HepG2 (cell line): ENCODE data around the gene GADD45GIP1. TPM values are rescaled to one million over a fixed set of nuclear protein-coding genes. Genes with fewer than 3 reads are reported as not detected.

Experiments
- ATF4 ChIP-seq, 2 experiments: fragments of 450-650 bp in 1 of 2; sonication (generic) in 1 of 2; formaldehyde crosslinking; IDR thresholded peaks; 2 replicates each; pipeline versions ENCODE4 v1.5.0 to v1.8.0; 2020 to 2022; ENCODE audit warnings: mild to moderate bottlenecking in 1 of 2, missing genetic modification reagents in 1 of 2
- ATRX ChIP-seq: sonication (generic); formaldehyde crosslinking; IDR thresholded peaks from 2 replicates; pipeline ENCODE4 v1.4.0; 2020; ENCODE audit warnings: missing genetic modification reagents, borderline replicate concordance
- DMAP1 ChIP-seq: IDR thresholded peaks from 2 replicates; pipeline ENCODE4 v1.6.1; 2016
- GRHL1 ChIP-seq: sonication (generic); formaldehyde crosslinking; conservative IDR thresholded peaks from 2 replicates; pipeline ENCODE4 v1.8.0; 2022; ENCODE audit warnings: missing genetic modification reagents
- GZF1 ChIP-seq: sonication (generic); formaldehyde crosslinking; IDR thresholded peaks from 2 replicates; pipeline ENCODE4 v1.5.1; 2020; ENCODE audit warnings: mild to moderate bottlenecking, missing genetic modification reagents
- NCOA2 ChIP-seq: sonication (generic); formaldehyde crosslinking; IDR thresholded peaks from 2 replicates; pipeline ENCODE4 v1.8.0; 2022; ENCODE audit warnings: inconsistent platforms
- NFKBIZ ChIP-seq: IDR thresholded peaks from 2 replicates; pipeline ENCODE4 v1.6.1; 2018; ENCODE audit warnings: missing genetic modification reagents, missing compliant biosample characterization
- RNF219 ChIP-seq: sonication (generic); formaldehyde crosslinking; IDR thresholded peaks from 2 replicates; pipeline ENCODE4 v1.5.0; 2020; ENCODE audit warnings: mild to moderate bottlenecking, missing genetic modification reagents
- SETDB1 ChIP-seq: sonication (generic); formaldehyde crosslinking; IDR thresholded peaks from 2 replicates; pipeline ENCODE4 v1.5.1; 2020; ENCODE audit warnings: missing genetic modification reagents, mild to moderate bottlenecking, borderline replicate concordance
- SIX1 ChIP-seq: sonication (generic); formaldehyde crosslinking; IDR thresholded peaks from 2 replicates; pipeline ENCODE4 v1.4.0; 2020; ENCODE audit warnings: missing genetic modification reagents, borderline replicate concordance
- SKI ChIP-seq: fragments of 450-650 bp; IDR thresholded peaks from one replicate; pipeline ENCODE4 v1.6.1; 2018; ENCODE audit warnings: mild to moderate bottlenecking; ENCODE audit not compliant: partially characterized antibody
- SMAD9 ChIP-seq: sonication (generic); formaldehyde crosslinking; IDR thresholded peaks from 2 replicates; pipeline ENCODE4 v1.5.1; 2020; ENCODE audit warnings: mild to moderate bottlenecking, missing genetic modification reagents
- SOX6 ChIP-seq, 2 experiments: fragments of 450-650 bp in 1 of 2; sonication (generic) in 1 of 2; formaldehyde crosslinking in 1 of 2; IDR thresholded peaks; 2 replicates each; pipeline versions ENCODE4 v1.4.0 to v1.6.1; 2017 to 2020; ENCODE audit warnings: antibody characterized with exemption in 1 of 2, mild to moderate bottlenecking in 1 of 2, missing genetic modification reagents in 1 of 2
- TOPORS ChIP-seq: sonication (generic); formaldehyde crosslinking; IDR thresholded peaks from 2 replicates; pipeline ENCODE4 v1.8.0; 2023; ENCODE audit warnings: mild to moderate bottlenecking, missing genetic modification reagents
- ZNF142 ChIP-seq: sonication (generic); formaldehyde crosslinking; IDR thresholded peaks from 2 replicates; pipeline ENCODE4 v1.4.0; 2020; ENCODE audit warnings: missing genetic modification reagents
- ZNF496 ChIP-seq: sonication (generic); formaldehyde crosslinking; IDR thresholded peaks from 2 replicates; pipeline ENCODE4 v1.8.1; 2023; ENCODE audit warnings: mild to moderate bottlenecking, moderate library complexity, missing genetic modification reagents; ENCODE audit not compliant: insufficient replicate concordance
- ZNF670 ChIP-seq: sonication (generic); formaldehyde crosslinking; IDR thresholded peaks from 2 replicates; pipeline ENCODE4 v1.8.0; 2022; ENCODE audit warnings: mild to moderate bottlenecking, missing genetic modification reagents, borderline replicate concordance
- ZSCAN31 ChIP-seq: sonication (generic); formaldehyde crosslinking; IDR thresholded peaks from 2 replicates; pipeline ENCODE4 v1.5.0; 2020; ENCODE audit warnings: low read depth, mild to moderate bottlenecking, missing genetic modification reagents
- polyA plus RNA-seq, 8 experiments: library from polyadenylated mRNA; depleted of rRNA in 3 of 8; stranded (reverse) in 7 of 8; unstranded in 1 of 8; fragments of >200 nt; fragmentation: Illumina TruSeq in 4 of 8; extraction: Trizol in 4 of 8; gene quantifications; 2 replicates each; pipeline versions ENCODE4 v1.2.1 to v1.2.3, GENCODE V29; 2011 to 2016; ENCODE audit warnings: low read depth in 4 of 8, missing spikeins in 1 of 8, mixed read lengths in 1 of 8; ENCODE audit not compliant: insufficient read depth in 1 of 8
- total RNA-seq, 5 experiments: library from RNA; depleted of rRNA; stranded (reverse); fragments of >200 nt; fragmentation: Illumina TruSeq; extraction: Trizol; gene quantifications; 2 replicates each; pipeline ENCODE4 v1.2.3, GENCODE V29; 2016; ENCODE audit warnings: low read depth in 1 of 5

GADD45GIP1 gene
- total and polyA plus RNA-seq, 2 of the 13 experiments (the other 11 are each of a cell fraction or from before 2014, with no cell fraction given) = 24.6 to 30.7 TPM

- peak; percentile 28; the same call in 1 of the 2 replicates for TF ChIP-seq ZNF142 (CRISPR knock-in tag)
- no peak for TF ChIP-seq NFKBIZ
- TF ChIP-seq SMAD9 (CRISPR knock-in tag) = no peak
- no peak for TF ChIP-seq SETDB1 (CRISPR knock-in tag)
- no peak for TF ChIP-seq ATF4 (CRISPR knock-in tag; IDR thresholded peaks at IDR 0.05)
- no peak for TF ChIP-seq GRHL1 (CRISPR knock-in tag)
- no peak for TF ChIP-seq TOPORS (CRISPR knock-in tag)
- no peak for TF ChIP-seq SOX6 (IDR thresholded peaks at IDR 0.05)
- TF ChIP-seq SOX6 (CRISPR knock-in tag; IDR thresholded peaks at IDR 0.05) = peak; percentile 12; the same call in 1 of the 2 replicates
- peak; percentile 95 for TF ChIP-seq DMAP1 (CRISPR knock-in tag)
- peak; percentile 11; the same call in 1 of the 2 replicates for TF ChIP-seq NCOA2 (CRISPR knock-in tag)
- 0 out of 2 replicates have a peak, but pooled peaks have one; percentile 78 for TF ChIP-seq ZSCAN31 (CRISPR knock-in tag)
- TF ChIP-seq ATRX (CRISPR knock-in tag) = no peak
- no peak for TF ChIP-seq ZNF670 (CRISPR knock-in tag)
- no peak for TF ChIP-seq RNF219 (CRISPR knock-in tag)
- TF ChIP-seq SKI = no peak
- TF ChIP-seq GZF1 (CRISPR knock-in tag) = peak; percentile 58; the same call in 1 of the 2 replicates
- peak; percentile 12; the same call in 1 of the 2 replicates for TF ChIP-seq SIX1 (CRISPR knock-in tag)
- no peak for TF ChIP-seq ZNF496
Measured at GRCh38 chr19:12937927-12938778, 18.9 kb downstream of the GADD45GIP1 start, which contains the start of gene CALR (continued).
